GM23338 (cell line): Measurements from ENCODE around the gene GPATCH1. TPM values are rescaled to one million over a fixed set of nuclear protein-coding genes. Genes with fewer than 3 reads are reported as not detected.
A peak's percentile ranks its signal among the peaks of the same experiment; 100 is the strongest.

Source experiments
- ATAC-seq: fragments of 200-7000 bp; cut with Tn5 transposase; 3 replicates; pipeline ENCODE4 v1.9.1; 2020
- DNase-seq: peaks from one replicate; pipeline ENCODE4 v3.0.0-alpha.2; 2015; ENCODE audit warnings: low spot score
- H2AFZ ChIP-seq: fragments of 200-600 bp; sonication (generic); 2 replicates; pipeline ENCODE4 v1.8.0; 2016; ENCODE audit warnings: antibody characterized with exemption, mild to moderate bottlenecking, moderate library complexity
- H3F3A ChIP-seq: fragments of 200-600 bp; sonication (generic); replicated peaks from 2 replicates; pipeline ENCODE4 v1.8.0; 2017; ENCODE audit warnings: antibody characterized with exemption, mixed run types, low read depth
- H3K27ac ChIP-seq: fragments of 200-600 bp; sonication (generic); 2 replicates; pipeline ENCODE4 v1.6.1; 2016; ENCODE audit warnings: low read depth
- H3K27me3 ChIP-seq: fragments of 200-600 bp; sonication (generic); 2 replicates; pipeline ENCODE4 v1.8.0; 2016; ENCODE audit warnings: mild to moderate bottlenecking, mixed run types, moderate library complexity; ENCODE audit not compliant: insufficient read depth
- H3K36me3 ChIP-seq: fragments of 200-600 bp; sonication (generic); 2 replicates; pipeline ENCODE4 v1.8.0; 2016; ENCODE audit warnings: mild to moderate bottlenecking; ENCODE audit not compliant: insufficient read depth
- H3K4me1 ChIP-seq: fragments of 200-600 bp; sonication (generic); 2 replicates; pipeline ENCODE4 v1.8.0; 2016; ENCODE audit warnings: mild to moderate bottlenecking, moderate library complexity; ENCODE audit not compliant: insufficient read depth
- H3K4me2 ChIP-seq: fragments of 200-600 bp; sonication (generic); 2 replicates; pipeline ENCODE4 v1.7.1; 2017; ENCODE audit warnings: mixed run types
- H3K4me3 ChIP-seq: fragments of 200-600 bp; sonication (generic); 2 replicates; pipeline ENCODE4 v1.6.1; 2016; ENCODE audit warnings: mixed run types
- H3K79me2 ChIP-seq: fragments of 200-600 bp; sonication (generic); replicated peaks from 2 replicates; pipeline ENCODE4 v1.8.0; 2017; ENCODE audit warnings: mild to moderate bottlenecking; ENCODE audit not compliant: insufficient read depth
- H3K9me2 ChIP-seq: fragments of 200-600 bp; sonication (generic); 2 replicates; pipeline ENCODE4 v1.8.0; 2017; ENCODE audit not compliant: insufficient read depth
- H4K20me1 ChIP-seq: fragments of 200-600 bp; sonication (generic); replicated peaks from 2 replicates; pipeline ENCODE4 v1.8.0; 2017; ENCODE audit warnings: mild to moderate bottlenecking; ENCODE audit not compliant: insufficient read depth
- H3K27ac Mint-ChIP-seq: 2 replicates; pipeline ENCODE4 v1.8.0; 2020; ENCODE audit warnings: inconsistent platforms, mild to moderate bottlenecking, moderate library complexity, mixed read lengths
- H3K27me3 Mint-ChIP-seq: 3 replicates; pipeline ENCODE4 v1.8.0; 2022; ENCODE audit warnings: low read depth, mild to moderate bottlenecking, moderate library complexity, mixed read lengths, inconsistent platforms; ENCODE audit not compliant: insufficient read depth, poor library complexity
- H3K36me3 Mint-ChIP-seq: 3 replicates; pipeline ENCODE4 v1.8.0; 2021; ENCODE audit warnings: low read depth, mild to moderate bottlenecking, inconsistent platforms, moderate library complexity, mixed read lengths
- H3K4me1 Mint-ChIP-seq: 3 replicates; pipeline ENCODE4 v1.8.0; 2020; ENCODE audit warnings: mild to moderate bottlenecking, inconsistent platforms, mixed read lengths
- H3K4me3 Mint-ChIP-seq: 3 replicates; pipeline ENCODE4 v1.8.0; 2021; ENCODE audit warnings: moderate library complexity, mild to moderate bottlenecking, inconsistent platforms, mixed read lengths
- H3K9me3 Mint-ChIP-seq: 3 replicates; pipeline ENCODE4 v1.8.0; 2020; ENCODE audit warnings: moderate library complexity, mild to moderate bottlenecking, inconsistent platforms, mixed read lengths
- CREB1 ChIP-seq: fragments of 250-450 bp; sonication (Bioruptor Pico); IDR thresholded peaks from 2 replicates; pipeline ENCODE4 v1.5.0; 2020; ENCODE audit warnings: low read depth, mild to moderate bottlenecking, moderate library complexity
- EZH2 ChIP-seq: fragments of 200-600 bp; sonication (generic); IDR thresholded peaks from one replicate; pipeline ENCODE4 v1.8.0; 2017; ENCODE audit warnings: antibody characterized with exemption, mild to moderate bottlenecking, low read depth; ENCODE audit not compliant: unreplicated experiment
- EZH2phosphoT487 ChIP-seq: fragments of 200-600 bp; sonication (generic); IDR thresholded peaks from one replicate; pipeline ENCODE4 v1.8.1; 2018; ENCODE audit warnings: antibody characterized with exemption; ENCODE audit not compliant: unreplicated experiment
- JUNB ChIP-seq: IDR thresholded peaks from one replicate; pipeline ENCODE4 v1.6.1; 2016; ENCODE audit warnings: antibody characterized with exemption; ENCODE audit not compliant: unreplicated experiment
- NANOG ChIP-seq: IDR thresholded peaks from 2 replicates; pipeline ENCODE4 v1.6.1; 2016; ENCODE audit warnings: antibody characterized with exemption, borderline replicate concordance
- POLR2AphosphoS5 ChIP-seq: IDR thresholded peaks from 2 replicates; pipeline ENCODE4 v1.6.1; 2016; ENCODE audit warnings: antibody characterized with exemption, low read depth
- STAT1 ChIP-seq: IDR thresholded peaks from one replicate; pipeline ENCODE4 v1.6.1; 2016; ENCODE audit warnings: antibody characterized with exemption; ENCODE audit not compliant: unreplicated experiment
- ZNF114 ChIP-seq: fragments of 250-450 bp; sonication (Bioruptor Pico); IDR thresholded peaks from 2 replicates; pipeline ENCODE4 v1.5.0; 2020; ENCODE audit warnings: mild to moderate bottlenecking, moderate library complexity
- ZNF462 ChIP-seq: fragments of 250-450 bp; sonication (Bioruptor Pico); IDR thresholded peaks from 2 replicates; pipeline ENCODE4 v1.5.0; 2020; ENCODE audit warnings: mild to moderate bottlenecking, moderate library complexity
- polyA plus RNA-seq: library from polyadenylated mRNA; unstranded; fragments of >200 nt; fragmentation: Nextera tagmentation; extraction: Ambion mirVana; gene quantifications from 2 replicates; pipeline ENCODE4 v1.2.1, GENCODE V29; 2016
- total RNA-seq: library from RNA; depleted of rRNA; stranded (reverse); fragments of >200 nt; shearing (Covaris generic); gene quantifications from 2 replicates; pipeline ENCODE4 v1.2.3, GENCODE V29; 2014
- TF ChIP-seq, protein P1 (sequence below): IDR thresholded peaks from 2 replicates; pipeline ENCODE4 v1.6.1; 2016; ENCODE audit warnings: antibody characterized with exemption
- TF ChIP-seq, protein P2 (sequence below): IDR thresholded peaks from one replicate; pipeline ENCODE4 v1.6.1; 2018; ENCODE audit warnings: antibody characterized with exemption; ENCODE audit not compliant: unreplicated experiment
- TF ChIP-seq, protein P3 (sequence below), 2 experiments: fragments of 200-600 bp in 1 of 2; sonication (generic) in 1 of 2; conservative IDR thresholded peaks; 2 replicates each; pipeline versions ENCODE4 v1.5.1 to v1.6.1; 2016 to 2017; ENCODE audit warnings: antibody characterized with exemption in 2 of 2, low read depth in 2 of 2, mild to moderate bottlenecking in 2 of 2, moderate library complexity in 1 of 2

Gene GPATCH1
- total and polyA plus RNA-seq, 2 experiments from 2014 or later, result 12.0 to 13.6 TPM

GRCh38 chr19:33132021-33132420, 51.0 kb downstream of the GPATCH1 start, which contains the start of gene WDR88:
Gene WDR88 (plus strand): TSS chr19:33132114. CDS start chr19:33132170, 56 bp downstream.
- Histone ChIP-seq H3K27me3 (no peaks in the 10 kb centered on the region), H3K9me2 (no peaks in the 10 kb centered on the region), H3K36me3 (peaks cover under 1% of the 10 kb centered on the region; the same call in 1 of the 2 replicates), H3K4me2 (no peak within 1 kb of the TSS), H3K4me1 (peaks cover 5% of the 10 kb centered on the region), H3K79me2 (no peaks in the 10 kb centered on the region), H3F3A (no peaks in the 10 kb centered on the region), H2AFZ (no peak within 1 kb of the TSS), H4K20me1 (no peaks in the 10 kb centered on the region), H3K27ac (no peak within 1 kb of the TSS), H3K4me3 (no peak within 1 kb of the TSS)
- H3K4me3 Mint-ChIP-seq, result no peak within 1 kb of the TSS
- no peaks in the 10 kb centered on the region; the same call in 2 of the 3 replicates for H3K9me3 Mint-ChIP-seq
- peaks cover 20% of the 10 kb centered on the region for H3K36me3 Mint-ChIP-seq
- H3K27ac Mint-ChIP-seq, result no peak within 1 kb of the TSS
- ATAC-seq (peak; percentile 47), DNase-seq (peak; percentile 42)
- TF ChIP-seq ZNF114 (CRISPR knock-in tag) (no peak), ZNF462 (CRISPR knock-in tag) (no peak), CREB1 (CRISPR knock-in tag) (no peak), STAT1 (no peak), EZH2 (no peak), NANOG (no peak), EZH2phosphoT487 (no peak), POLR2AphosphoS5 (no peak), JUNB (no peak)
- TF ChIP-seq, protein P1, sequence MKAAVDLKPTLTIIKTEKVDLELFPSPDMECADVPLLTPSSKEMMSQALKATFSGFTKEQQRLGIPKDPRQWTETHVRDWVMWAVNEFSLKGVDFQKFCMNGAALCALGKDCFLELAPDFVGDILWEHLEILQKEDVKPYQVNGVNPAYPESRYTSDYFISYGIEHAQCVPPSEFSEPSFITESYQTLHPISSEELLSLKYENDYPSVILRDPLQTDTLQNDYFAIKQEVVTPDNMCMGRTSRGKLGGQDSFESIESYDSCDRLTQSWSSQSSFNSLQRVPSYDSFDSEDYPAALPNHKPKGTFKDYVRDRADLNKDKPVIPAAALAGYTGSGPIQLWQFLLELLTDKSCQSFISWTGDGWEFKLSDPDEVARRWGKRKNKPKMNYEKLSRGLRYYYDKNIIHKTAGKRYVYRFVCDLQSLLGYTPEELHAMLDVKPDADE, result no peak
- TF ChIP-seq, protein P2, sequence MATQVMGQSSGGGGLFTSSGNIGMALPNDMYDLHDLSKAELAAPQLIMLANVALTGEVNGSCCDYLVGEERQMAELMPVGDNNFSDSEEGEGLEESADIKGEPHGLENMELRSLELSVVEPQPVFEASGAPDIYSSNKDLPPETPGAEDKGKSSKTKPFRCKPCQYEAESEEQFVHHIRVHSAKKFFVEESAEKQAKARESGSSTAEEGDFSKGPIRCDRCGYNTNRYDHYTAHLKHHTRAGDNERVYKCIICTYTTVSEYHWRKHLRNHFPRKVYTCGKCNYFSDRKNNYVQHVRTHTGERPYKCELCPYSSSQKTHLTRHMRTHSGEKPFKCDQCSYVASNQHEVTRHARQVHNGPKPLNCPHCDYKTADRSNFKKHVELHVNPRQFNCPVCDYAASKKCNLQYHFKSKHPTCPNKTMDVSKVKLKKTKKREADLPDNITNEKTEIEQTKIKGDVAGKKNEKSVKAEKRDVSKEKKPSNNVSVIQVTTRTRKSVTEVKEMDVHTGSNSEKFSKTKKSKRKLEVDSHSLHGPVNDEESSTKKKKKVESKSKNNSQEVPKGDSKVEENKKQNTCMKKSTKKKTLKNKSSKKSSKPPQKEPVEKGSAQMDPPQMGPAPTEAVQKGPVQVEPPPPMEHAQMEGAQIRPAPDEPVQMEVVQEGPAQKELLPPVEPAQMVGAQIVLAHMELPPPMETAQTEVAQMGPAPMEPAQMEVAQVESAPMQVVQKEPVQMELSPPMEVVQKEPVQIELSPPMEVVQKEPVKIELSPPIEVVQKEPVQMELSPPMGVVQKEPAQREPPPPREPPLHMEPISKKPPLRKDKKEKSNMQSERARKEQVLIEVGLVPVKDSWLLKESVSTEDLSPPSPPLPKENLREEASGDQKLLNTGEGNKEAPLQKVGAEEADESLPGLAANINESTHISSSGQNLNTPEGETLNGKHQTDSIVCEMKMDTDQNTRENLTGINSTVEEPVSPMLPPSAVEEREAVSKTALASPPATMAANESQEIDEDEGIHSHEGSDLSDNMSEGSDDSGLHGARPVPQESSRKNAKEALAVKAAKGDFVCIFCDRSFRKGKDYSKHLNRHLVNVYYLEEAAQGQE, result no peak
- TF ChIP-seq, protein P3, sequence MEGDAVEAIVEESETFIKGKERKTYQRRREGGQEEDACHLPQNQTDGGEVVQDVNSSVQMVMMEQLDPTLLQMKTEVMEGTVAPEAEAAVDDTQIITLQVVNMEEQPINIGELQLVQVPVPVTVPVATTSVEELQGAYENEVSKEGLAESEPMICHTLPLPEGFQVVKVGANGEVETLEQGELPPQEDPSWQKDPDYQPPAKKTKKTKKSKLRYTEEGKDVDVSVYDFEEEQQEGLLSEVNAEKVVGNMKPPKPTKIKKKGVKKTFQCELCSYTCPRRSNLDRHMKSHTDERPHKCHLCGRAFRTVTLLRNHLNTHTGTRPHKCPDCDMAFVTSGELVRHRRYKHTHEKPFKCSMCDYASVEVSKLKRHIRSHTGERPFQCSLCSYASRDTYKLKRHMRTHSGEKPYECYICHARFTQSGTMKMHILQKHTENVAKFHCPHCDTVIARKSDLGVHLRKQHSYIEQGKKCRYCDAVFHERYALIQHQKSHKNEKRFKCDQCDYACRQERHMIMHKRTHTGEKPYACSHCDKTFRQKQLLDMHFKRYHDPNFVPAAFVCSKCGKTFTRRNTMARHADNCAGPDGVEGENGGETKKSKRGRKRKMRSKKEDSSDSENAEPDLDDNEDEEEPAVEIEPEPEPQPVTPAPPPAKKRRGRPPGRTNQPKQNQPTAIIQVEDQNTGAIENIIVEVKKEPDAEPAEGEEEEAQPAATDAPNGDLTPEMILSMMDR (conservative IDR thresholded peaks at IDR 0.05; ENCODE audit: low read depth in 2 of 2), result no peak
- peaks cover 11% of the 10 kb centered on the region for H3K27me3 Mint-ChIP-seq
- peaks cover 6% of the 10 kb centered on the region; the same call in 2 of the 3 replicates for H3K4me1 Mint-ChIP-seq
